ENCODE data around the gene PTX4.

PTX4 gene

DNA sequence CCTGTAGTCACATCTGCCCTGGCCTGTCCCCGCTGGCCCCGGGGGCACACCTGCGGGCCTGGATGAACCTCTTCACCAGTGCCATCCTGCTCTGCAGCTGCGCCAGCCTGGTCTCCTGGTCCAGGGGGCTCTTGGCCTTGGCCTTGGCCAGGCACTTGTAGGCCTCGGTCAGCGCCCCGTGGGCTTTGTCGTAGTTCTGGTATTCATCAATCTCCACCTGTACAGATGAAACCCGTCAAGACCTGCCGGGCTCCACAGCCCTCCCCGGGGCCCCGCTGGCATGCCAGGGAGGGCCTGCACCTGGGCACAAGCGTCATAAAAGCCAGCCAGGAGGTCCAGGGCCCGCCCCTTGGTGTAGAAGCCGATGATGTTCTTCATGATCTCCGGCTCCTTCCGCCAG, 31.1 kb upstream of the PTX4 start:
- no peaks in the 10 kb centered on the region for H3K9me3 ChIP-seq (ENCODE audit: insufficient read depth, low read length, severe bottlenecking)
- no peaks in the 10 kb centered on the region for H3K4me1 ChIP-seq (ENCODE audit: insufficient read depth, low read length)
- H3K4me3 ChIP-seq (ENCODE audit: low read depth in 1 of 2, low read length in 2 of 2): no peak overlapping the region
- H3K79me2 ChIP-seq (ENCODE audit: insufficient read depth, low read length): no peaks in the 10 kb centered on the region
- no peak overlapping the region for H3K9ac ChIP-seq (ENCODE audit: low read depth, low read length)
- H3K4me2 ChIP-seq (ENCODE audit: insufficient read depth, low read length): no peak overlapping the region
- no peaks in the 10 kb centered on the region for H3K36me3 ChIP-seq (ENCODE audit: insufficient read depth, low read length)
- H3K27me3 ChIP-seq (ENCODE audit: insufficient read depth, low read length, poor library complexity): no peaks in the 10 kb centered on the region
- no peak overlapping the region for H2AFZ ChIP-seq (ENCODE audit: low read depth, low read length)
- H4K20me1 ChIP-seq (ENCODE audit: insufficient read depth, low read length): no peaks in the 10 kb centered on the region
- TF ChIP-seq EZH2 (IDR thresholded peaks at IDR 0.05; ENCODE audit: borderline replicate concordance, low read depth, low read length, severe bottlenecking): no peak
- TF ChIP-seq, protein P1, sequence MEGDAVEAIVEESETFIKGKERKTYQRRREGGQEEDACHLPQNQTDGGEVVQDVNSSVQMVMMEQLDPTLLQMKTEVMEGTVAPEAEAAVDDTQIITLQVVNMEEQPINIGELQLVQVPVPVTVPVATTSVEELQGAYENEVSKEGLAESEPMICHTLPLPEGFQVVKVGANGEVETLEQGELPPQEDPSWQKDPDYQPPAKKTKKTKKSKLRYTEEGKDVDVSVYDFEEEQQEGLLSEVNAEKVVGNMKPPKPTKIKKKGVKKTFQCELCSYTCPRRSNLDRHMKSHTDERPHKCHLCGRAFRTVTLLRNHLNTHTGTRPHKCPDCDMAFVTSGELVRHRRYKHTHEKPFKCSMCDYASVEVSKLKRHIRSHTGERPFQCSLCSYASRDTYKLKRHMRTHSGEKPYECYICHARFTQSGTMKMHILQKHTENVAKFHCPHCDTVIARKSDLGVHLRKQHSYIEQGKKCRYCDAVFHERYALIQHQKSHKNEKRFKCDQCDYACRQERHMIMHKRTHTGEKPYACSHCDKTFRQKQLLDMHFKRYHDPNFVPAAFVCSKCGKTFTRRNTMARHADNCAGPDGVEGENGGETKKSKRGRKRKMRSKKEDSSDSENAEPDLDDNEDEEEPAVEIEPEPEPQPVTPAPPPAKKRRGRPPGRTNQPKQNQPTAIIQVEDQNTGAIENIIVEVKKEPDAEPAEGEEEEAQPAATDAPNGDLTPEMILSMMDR (IDR thresholded peaks at IDR 0.05; ENCODE audit: borderline replicate concordance, extremely low read depth, low read length, poor library complexity, severe bottlenecking): no peak
- ATAC-seq (ENCODE audit: insufficient read depth, low read depth) (no peak), DNase-seq (no peak)
- H3K27ac ChIP-seq (ENCODE audit: low read length): no peak overlapping the region

DNA sequence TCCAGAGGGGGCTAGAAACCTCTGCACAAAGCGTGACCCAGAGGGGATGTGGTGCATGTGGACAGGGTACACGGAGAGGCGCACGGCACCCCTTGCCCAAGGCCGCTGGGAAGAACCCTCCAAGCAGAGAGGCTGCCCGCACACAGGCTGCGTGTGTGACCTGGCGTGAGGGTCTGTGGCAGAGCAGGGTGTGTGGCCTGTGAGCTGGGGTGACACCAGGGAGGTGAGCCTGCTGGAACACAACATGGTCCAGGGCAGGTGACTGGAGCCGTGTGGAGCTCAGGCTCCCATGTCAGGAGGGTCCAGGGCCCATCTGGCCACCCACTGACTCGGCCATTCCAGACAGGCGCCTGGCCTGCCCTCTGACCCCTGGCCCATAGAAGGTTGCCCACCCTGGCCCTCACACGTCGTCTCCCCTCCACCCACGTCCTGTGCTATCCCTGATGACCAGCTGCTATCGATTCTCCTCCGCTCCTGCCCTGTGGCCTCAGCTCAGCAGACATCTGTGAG, 29.9 kb upstream of the PTX4 start:
- Histone ChIP-seq H3K4me1 (ENCODE audit: insufficient read depth, low read length) (no peaks in the 10 kb centered on the region), H4K20me1 (ENCODE audit: insufficient read depth, low read length) (no peaks in the 10 kb centered on the region), H3K9me3 (ENCODE audit: insufficient read depth, low read length, severe bottlenecking) (no peaks in the 10 kb centered on the region), H3K36me3 (ENCODE audit: insufficient read depth, low read length) (no peaks in the 10 kb centered on the region), H3K27ac (ENCODE audit: low read length) (no peak overlapping the region), H3K27me3 (ENCODE audit: insufficient read depth, low read length, poor library complexity) (no peaks in the 10 kb centered on the region), H3K4me2 (ENCODE audit: insufficient read depth, low read length) (no peak overlapping the region), H3K79me2 (ENCODE audit: insufficient read depth, low read length) (no peaks in the 10 kb centered on the region), H3K4me3 (ENCODE audit: low read depth in 1 of 2, low read length in 2 of 2) (no peak overlapping the region), H3K9ac (ENCODE audit: low read depth, low read length) (no peak overlapping the region), H2AFZ (ENCODE audit: low read depth, low read length) (no peak overlapping the region)
- ATAC-seq (ENCODE audit: insufficient read depth, low read depth) (no peak), DNase-seq (no peak)
- TF ChIP-seq, protein P1 (IDR thresholded peaks at IDR 0.05; ENCODE audit: borderline replicate concordance, extremely low read depth, low read length, poor library complexity, severe bottlenecking): no peak
- no peak for TF ChIP-seq EZH2 (IDR thresholded peaks at IDR 0.05; ENCODE audit: borderline replicate concordance, low read depth, low read length, severe bottlenecking)

DNA sequence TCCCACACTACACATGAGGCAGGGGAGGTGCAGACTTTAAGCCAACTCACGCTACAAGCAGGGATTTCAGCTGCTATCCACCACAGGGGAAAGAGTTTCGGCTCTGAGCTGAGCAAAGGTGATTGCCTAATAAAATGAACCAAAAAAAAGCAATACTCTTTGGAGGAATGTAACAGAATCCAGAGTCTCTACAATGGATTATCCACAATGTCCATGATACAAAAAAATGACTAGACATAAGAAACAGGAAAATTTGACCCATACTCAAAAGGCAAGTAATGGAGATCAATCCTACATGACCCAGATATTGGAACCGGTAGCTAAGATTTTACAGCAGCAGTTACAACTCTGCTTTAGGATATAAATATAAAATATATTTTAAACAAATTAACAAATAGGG, 25.8 kb upstream of the PTX4 start:
- ATAC-seq (ENCODE audit: insufficient read depth, low read depth) (no peak), DNase-seq (no peak)
- H4K20me1 ChIP-seq (ENCODE audit: insufficient read depth, low read length): no peaks in the 10 kb centered on the region; the same call in 1 of the 2 replicates
- H3K4me2 ChIP-seq (ENCODE audit: insufficient read depth, low read length): no peak overlapping the region
- H3K9me3 ChIP-seq (ENCODE audit: insufficient read depth, low read length, severe bottlenecking): no peaks in the 10 kb centered on the region
- H3K9ac ChIP-seq (ENCODE audit: low read depth, low read length): no peak overlapping the region
- H3K4me1 ChIP-seq (ENCODE audit: insufficient read depth, low read length): no peaks in the 10 kb centered on the region
- H3K79me2 ChIP-seq (ENCODE audit: insufficient read depth, low read length): no peaks in the 10 kb centered on the region
- no peak overlapping the region for H3K27ac ChIP-seq (ENCODE audit: low read length)
- no peak overlapping the region for H3K4me3 ChIP-seq (ENCODE audit: low read depth in 1 of 2, low read length in 2 of 2)
- no peaks in the 10 kb centered on the region for H3K27me3 ChIP-seq (ENCODE audit: insufficient read depth, low read length, poor library complexity)
- no peak overlapping the region for H2AFZ ChIP-seq (ENCODE audit: low read depth, low read length)
- TF ChIP-seq, protein P1 (IDR thresholded peaks at IDR 0.05; ENCODE audit: borderline replicate concordance, extremely low read depth, low read length, poor library complexity, severe bottlenecking): no peak
- no peak for TF ChIP-seq EZH2 (IDR thresholded peaks at IDR 0.05; ENCODE audit: borderline replicate concordance, low read depth, low read length, severe bottlenecking)
- peaks cover 22% of the 10 kb centered on the region for H3K36me3 ChIP-seq (ENCODE audit: insufficient read depth, low read length)

DNA sequence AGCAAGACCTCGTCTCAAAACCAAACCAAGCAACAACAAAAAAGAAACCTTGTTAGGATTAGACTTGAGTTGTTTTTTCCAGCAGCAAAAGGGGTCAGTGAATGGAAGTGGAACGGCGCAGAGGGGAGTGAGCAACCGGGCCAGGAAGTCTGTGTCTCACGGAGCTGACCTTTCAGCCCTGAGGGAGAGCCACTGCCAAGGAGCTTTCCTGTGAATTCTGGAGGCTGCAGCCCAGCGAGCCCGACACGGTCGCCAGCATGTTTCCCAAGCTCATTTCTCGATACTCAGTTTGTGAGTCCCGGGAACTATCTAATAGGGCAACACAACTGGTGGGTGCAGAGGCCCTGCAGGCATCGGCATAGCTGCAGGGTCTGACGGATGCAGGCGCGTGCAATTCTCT, 24.0 kb upstream of the PTX4 start:
- Histone ChIP-seq H3K27me3 (ENCODE audit: insufficient read depth, low read length, poor library complexity) (no peaks in the 10 kb centered on the region), H3K36me3 (ENCODE audit: insufficient read depth, low read length) (peaks cover 34% of the 10 kb centered on the region)
- no peak for DNase-seq

More for the DNA sequence above, 24.0 kb upstream of the PTX4 start:
- Histone ChIP-seq H3K27ac (ENCODE audit: low read length) (no peak overlapping the region), H3K4me2 (ENCODE audit: insufficient read depth, low read length) (no peak overlapping the region), H4K20me1 (ENCODE audit: insufficient read depth, low read length) (no peaks in the 10 kb centered on the region; the same call in 1 of the 2 replicates), H3K9ac (ENCODE audit: low read depth, low read length) (no peak overlapping the region), H3K9me3 (ENCODE audit: insufficient read depth, low read length, severe bottlenecking) (no peaks in the 10 kb centered on the region), H3K79me2 (ENCODE audit: insufficient read depth, low read length) (no peaks in the 10 kb centered on the region), H3K4me1 (ENCODE audit: insufficient read depth, low read length) (no peaks in the 10 kb centered on the region), H2AFZ (ENCODE audit: low read depth, low read length) (no peak overlapping the region), H3K4me3 (ENCODE audit: low read depth in 1 of 2, low read length in 2 of 2) (no peak overlapping the region)
- ATAC-seq (ENCODE audit: insufficient read depth, low read depth): no peak
- TF ChIP-seq EZH2 (IDR thresholded peaks at IDR 0.05; ENCODE audit: borderline replicate concordance, low read depth, low read length, severe bottlenecking): no peak
- TF ChIP-seq, protein P1 (IDR thresholded peaks at IDR 0.05; ENCODE audit: borderline replicate concordance, extremely low read depth, low read length, poor library complexity, severe bottlenecking): no peak

Data from DND-41 (cell line).